Measurements from ENCODE around the gene SLC22A14. TPM values are rescaled to one million over a fixed set of nuclear protein-coding genes. Genes with fewer than 3 reads are reported as not detected.

SLC22A14 gene
- total RNA-seq, 6 donors from 2014 or later = 0.30 to 1.6 TPM; not detected in 4

DNA sequence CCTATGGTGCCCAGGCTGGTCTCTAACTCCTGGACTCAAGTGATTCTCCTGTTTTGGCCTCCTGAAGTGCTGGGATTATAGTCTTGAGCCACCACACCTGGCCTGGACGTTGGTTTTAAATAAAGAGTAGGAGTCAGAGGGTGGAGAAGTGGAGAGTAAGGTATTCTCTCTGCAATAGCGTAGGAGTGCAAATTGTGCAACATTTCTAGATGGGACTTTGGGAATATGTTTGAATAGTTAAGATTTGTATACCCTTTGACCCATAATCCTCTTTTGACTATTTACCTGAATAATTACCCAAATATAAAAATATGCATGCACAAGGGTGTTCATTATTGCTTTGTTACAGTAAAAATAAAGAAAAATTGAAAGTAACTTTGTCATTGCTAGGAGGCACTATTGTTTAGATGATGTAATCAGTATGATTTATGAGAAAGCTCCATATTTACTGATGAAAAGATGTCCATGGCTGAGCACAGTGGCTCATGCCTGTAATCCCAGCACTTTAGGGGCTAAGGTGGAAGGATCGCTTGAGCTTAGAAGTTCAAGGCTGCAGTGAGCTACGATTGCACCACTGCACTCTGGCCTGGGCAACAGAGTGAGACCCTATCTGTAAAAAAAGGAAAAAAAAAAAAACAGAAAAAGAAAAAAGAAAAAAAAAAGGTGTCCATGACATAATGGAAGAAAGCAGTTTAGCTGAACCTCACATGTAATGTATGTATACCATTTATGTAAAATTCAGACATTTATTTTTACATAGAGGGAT is 49.3 kb downstream of the SLC22A14 start:
- H3K9me3 ChIP-seq = no peaks in the 10 kb centered on the region
- ATAC-seq (ENCODE audit: low FRiP score in 2 of 2) (no peak), DNase-seq (no peak)
- H3K27me3 ChIP-seq = no peaks in the 10 kb centered on the region
- no peak overlapping the region for H3K4me3 ChIP-seq
- WGBS, 2 donors = 75 to 78% methylated on average over 4 of the region's 4 CpGs
- no peak overlapping the region for H3K27ac ChIP-seq
- no peaks in the 10 kb centered on the region for H3K4me1 ChIP-seq
- no peaks in the 10 kb centered on the region for H3K36me3 ChIP-seq
- TF ChIP-seq POLR2AphosphoS5 (IDR thresholded peaks at IDR 0.05) (no peak), POLR2A (IDR thresholded peaks at IDR 0.05) (no peak), EP300 (IDR thresholded peaks at IDR 0.05) (no peak), CTCF (IDR thresholded peaks at IDR 0.05) (no peak)

DNA sequence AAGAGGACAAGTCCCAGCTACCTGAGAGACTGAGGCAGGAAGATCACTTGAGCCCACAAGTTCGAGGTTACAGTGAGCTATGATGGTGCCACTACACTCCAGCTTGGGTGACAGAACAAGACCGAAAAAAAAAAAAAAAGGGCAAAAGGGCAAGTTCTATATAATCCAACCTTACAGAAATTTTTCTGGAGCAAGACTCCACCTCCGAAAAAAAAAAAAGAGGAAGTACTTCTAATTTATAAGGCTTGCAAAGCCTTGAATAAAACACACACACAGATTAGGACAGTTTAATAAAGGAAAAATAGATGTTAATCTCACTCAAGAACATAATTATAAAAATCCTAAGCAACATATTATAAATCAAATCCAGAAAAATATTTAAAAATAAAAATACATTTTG is 50.1 kb downstream of the SLC22A14 start:
- no peaks in the 10 kb centered on the region for H3K4me1 ChIP-seq
- no peaks in the 10 kb centered on the region for H3K27me3 ChIP-seq
- no peak overlapping the region for H3K4me3 ChIP-seq
- TF ChIP-seq POLR2AphosphoS5 (IDR thresholded peaks at IDR 0.05) = no peak
- no peak overlapping the region for H3K27ac ChIP-seq
- H3K9me3 ChIP-seq = no peaks in the 10 kb centered on the region
- DNase-seq (no peak), ATAC-seq (ENCODE audit: low FRiP score in 2 of 2) (no peak)
- no peaks in the 10 kb centered on the region for H3K36me3 ChIP-seq
- 46 to 48% methylated on average over 3 of the region's 3 CpGs for WGBS, 2 donors

GRCh38 chr3:38334142-38335055 is 52.3 kb downstream of the SLC22A14 start:
- 63 to 75% methylated on average over 5 of the region's 5 CpGs for WGBS, 2 donors
- H3K4me1 ChIP-seq = no peaks in the 10 kb centered on the region
- no peak for TF ChIP-seq EP300 (IDR thresholded peaks at IDR 0.05)

DNA sequence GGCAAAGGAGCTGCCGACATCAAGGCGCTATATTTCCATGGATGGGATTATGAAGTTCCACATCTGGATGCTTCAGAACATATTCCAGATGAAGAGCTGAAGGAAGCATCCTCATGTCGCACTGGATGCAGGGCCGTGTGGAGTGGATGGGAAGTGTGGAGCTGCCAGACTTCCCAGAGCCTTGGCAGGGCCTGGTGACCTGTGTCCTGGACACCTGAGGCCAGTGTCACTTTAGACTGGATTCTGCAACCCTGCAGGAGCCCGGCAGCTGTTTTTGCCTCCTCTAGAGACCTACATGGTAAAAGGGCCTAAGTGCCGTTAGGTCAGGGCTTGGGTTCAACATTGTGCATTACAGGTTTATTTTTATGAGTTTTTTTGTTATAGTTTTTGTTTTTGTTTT is 53.2 kb downstream of the SLC22A14 start:
- no peak for DNase-seq
- H3K4me3 ChIP-seq = no peak overlapping the region
- no peak for TF ChIP-seq CTCF (IDR thresholded peaks at IDR 0.05)
- TF ChIP-seq POLR2A (IDR thresholded peaks at IDR 0.05) = no peak
- no peak for TF ChIP-seq EP300 (IDR thresholded peaks at IDR 0.05)
- no peak for TF ChIP-seq POLR2AphosphoS5 (IDR thresholded peaks at IDR 0.05)
- no peaks in the 10 kb centered on the region for H3K9me3 ChIP-seq
- 73 to 81% methylated on average over 6 of the region's 6 CpGs for WGBS, 2 donors
- H3K36me3 ChIP-seq = no peaks in the 10 kb centered on the region
- H3K4me1 ChIP-seq = no peaks in the 10 kb centered on the region
- no peak overlapping the region for H3K27ac ChIP-seq
- no peaks in the 10 kb centered on the region for H3K27me3 ChIP-seq
- no peak for ATAC-seq (ENCODE audit: low FRiP score in 2 of 2)

More at GRCh38 chr3:38334142-38335055, 52.3 kb downstream of the SLC22A14 start:
- Histone ChIP-seq H3K27me3 (no peaks in the 10 kb centered on the region), H3K36me3 (no peaks in the 10 kb centered on the region), H3K4me3 (no peak overlapping the region), H3K27ac (no peak overlapping the region), H3K9me3 (no peaks in the 10 kb centered on the region)
- no peak for DNase-seq
- ATAC-seq (ENCODE audit: low FRiP score in 2 of 2) = no peak

DNA sequence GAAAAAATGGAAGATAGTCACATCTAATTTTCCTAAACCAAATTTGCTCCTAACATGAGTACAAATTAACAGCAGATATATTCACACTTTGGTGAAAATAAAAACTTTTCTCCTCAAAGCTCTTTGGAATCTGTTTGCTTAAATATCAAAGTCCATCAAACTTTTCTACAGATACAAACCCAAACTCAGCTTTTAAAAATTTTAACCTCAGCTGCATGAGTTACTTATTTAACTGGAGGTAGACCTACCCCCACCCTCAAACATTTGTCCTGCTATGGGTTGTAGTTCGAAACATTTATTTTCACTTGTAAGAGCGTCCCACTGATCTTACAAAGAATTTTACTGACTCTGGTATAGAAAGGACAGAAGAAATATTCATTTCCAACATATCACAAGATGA is 55.6 kb downstream of the SLC22A14 start:
- DNase-seq (no peak), ATAC-seq (ENCODE audit: low FRiP score in 2 of 2) (no peak)
- no peak for TF ChIP-seq POLR2AphosphoS5 (IDR thresholded peaks at IDR 0.05)
- TF ChIP-seq POLR2A (IDR thresholded peaks at IDR 0.05) = no peak
- no peak for TF ChIP-seq CTCF (IDR thresholded peaks at IDR 0.05)
- TF ChIP-seq EP300 (IDR thresholded peaks at IDR 0.05) = no peak
- Histone ChIP-seq H3K4me3 (no peak overlapping the region), H3K9me3 (no peaks in the 10 kb centered on the region), H3K36me3 (no peaks in the 10 kb centered on the region), H3K27ac (no peak overlapping the region), H3K4me1 (no peaks in the 10 kb centered on the region), H3K27me3 (no peaks in the 10 kb centered on the region)
- 86 to 91% methylated on average over 2 of the region's 2 CpGs for WGBS, 2 donors
